B cell (primary cell): ENCODE measurements around the gene TRAPPC2.

Experiments used
- CTCF ChIP-seq: fragments of 200-600 bp; IDR thresholded peaks from one replicate; pipeline ENCODE4 v1.8.0; 2022; ENCODE audit warnings: antibody characterized with exemption, mild to moderate bottlenecking
- EZH2 ChIP-seq: IDR thresholded peaks from 2 replicates; pipeline ENCODE4 v1.6.1; 2012; ENCODE audit warnings: borderline replicate concordance, low read depth, mild to moderate bottlenecking, moderate library complexity, low read length; ENCODE audit not compliant: insufficient read depth, poor library complexity, severe bottlenecking

GRCh38 chrX:13717700-13718472 lies 16.5 kb downstream of the TRAPPC2 start:
- TF ChIP-seq CTCF (no peak), EZH2 (no peak)
